Measurements from ENCODE around the gene RPAP2.
"Not testable (repeated sequence)": the region's sequence is repeated elsewhere in the genome, so short reads cannot be mapped to it uniquely, and the experiment has no call there.

The RPAP2 gene

GRCh38 chr1:92377991-92378390 is 79.1 kb downstream of the RPAP2 start:
- not testable (repeated sequence) for DNase-seq

- DNase-seq: no peak
Measured at GRCh38 chr1:92380867-92381266, 82.0 kb downstream of the RPAP2 start.

- DNase-seq: not testable (repeated sequence)
Measured at GRCh38 chr1:92393966-92394365, 95.1 kb downstream of the RPAP2 start.

- no peak for DNase-seq
Measured at GRCh38 chr1:92398519-92398918, 99.7 kb downstream of the RPAP2 start.

GRCh38 chr1:92399076-92399475 is 100.2 kb downstream of the RPAP2 start:
- no peak for DNase-seq

GRCh38 chr1:92404661-92405060 is 105.8 kb downstream of the RPAP2 start:
- no peak for DNase-seq

- DNase-seq: no peak
Measured at GRCh38 chr1:92408825-92409224, 110.0 kb downstream of the RPAP2 start.

GRCh38 chr1:92409946-92410549 is 111.2 kb downstream of the RPAP2 start:
- DNase-seq: no peak

- no peak for DNase-seq
Measured at GRCh38 chr1:92410706-92411105, 111.8 kb downstream of the RPAP2 start.

- DNase-seq: no peak
Measured at GRCh38 chr1:92411511-92411910, 112.7 kb downstream of the RPAP2 start.

GRCh38 chr1:92419642-92420041 is 120.8 kb downstream of the RPAP2 start:
- no peak for DNase-seq

- DNase-seq: peak; percentile 36 to 38 (median 36)
Measured at GRCh38 chr1:92424381-92424780, 125.5 kb downstream of the RPAP2 start.

GRCh38 chr1:92425617-92426016 is 126.8 kb downstream of the RPAP2 start:
- no peak for DNase-seq

GRCh38 chr1:92430030-92430429 is 131.2 kb downstream of the RPAP2 start:
- no peak for DNase-seq

- not testable (repeated sequence) for DNase-seq
Measured at GRCh38 chr1:92434572-92434971, 135.7 kb downstream of the RPAP2 start.

GRCh38 chr1:92439291-92439690 is 140.4 kb downstream of the RPAP2 start:
- no peak for DNase-seq

GRCh38 chr1:92441316-92441696 is 142.4 kb downstream of the RPAP2 start:
- no peak for DNase-seq

GRCh38 chr1:92441697-92442342 is 143.0 kb downstream of the RPAP2 start:
- no peak for DNase-seq

GRCh38 chr1:92442351-92442750 is 143.5 kb downstream of the RPAP2 start:
- no peak for DNase-seq

GRCh38 chr1:92443893-92444292 is 145.0 kb downstream of the RPAP2 start:
- no peak for DNase-seq

- DNase-seq: no peak
Measured at GRCh38 chr1:92444351-92444750, 145.5 kb downstream of the RPAP2 start.

- no peak for DNase-seq
Measured at GRCh38 chr1:92445865-92446264, 147.0 kb downstream of the RPAP2 start.

- DNase-seq: no peak
Measured at GRCh38 chr1:92446546-92446945, 147.7 kb downstream of the RPAP2 start.

GRCh38 chr1:92447033-92447681 is 148.3 kb downstream of the RPAP2 start:
- no peak for DNase-seq

Measured in suppressor macrophage treated with lipopolysaccharide for 1 hour (primary cell).